Measurements from ENCODE around the gene CKAP5.

DNA sequence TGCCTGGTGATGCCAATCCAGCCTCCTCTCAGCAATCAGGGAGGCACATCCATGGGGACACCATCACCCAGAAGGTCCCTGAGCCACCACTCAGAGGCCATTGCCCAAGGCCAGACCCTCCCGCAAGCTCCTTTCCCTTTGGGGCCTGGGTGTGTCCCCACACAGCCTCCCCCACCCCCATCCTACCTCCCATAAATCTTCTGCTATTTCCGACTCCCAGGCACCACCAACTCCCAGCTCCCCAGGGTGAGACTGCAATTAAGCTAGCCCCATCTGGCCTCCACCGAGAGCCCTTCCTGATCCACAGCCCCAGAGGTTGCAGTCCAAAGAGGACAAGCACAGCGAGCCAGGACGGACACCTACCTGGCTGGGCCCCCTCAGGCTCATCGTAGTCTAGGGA, 152.0 kb downstream of the CKAP5 start:
- no peak for TF ChIP-seq RXRA (IDR thresholded peaks at IDR 0.05; ENCODE audit: borderline replicate concordance, low read depth)
- TF ChIP-seq MEF2A (IDR thresholded peaks at IDR 0.05; ENCODE audit: borderline replicate concordance, low read depth) = no peak
- TF ChIP-seq, protein P1, sequence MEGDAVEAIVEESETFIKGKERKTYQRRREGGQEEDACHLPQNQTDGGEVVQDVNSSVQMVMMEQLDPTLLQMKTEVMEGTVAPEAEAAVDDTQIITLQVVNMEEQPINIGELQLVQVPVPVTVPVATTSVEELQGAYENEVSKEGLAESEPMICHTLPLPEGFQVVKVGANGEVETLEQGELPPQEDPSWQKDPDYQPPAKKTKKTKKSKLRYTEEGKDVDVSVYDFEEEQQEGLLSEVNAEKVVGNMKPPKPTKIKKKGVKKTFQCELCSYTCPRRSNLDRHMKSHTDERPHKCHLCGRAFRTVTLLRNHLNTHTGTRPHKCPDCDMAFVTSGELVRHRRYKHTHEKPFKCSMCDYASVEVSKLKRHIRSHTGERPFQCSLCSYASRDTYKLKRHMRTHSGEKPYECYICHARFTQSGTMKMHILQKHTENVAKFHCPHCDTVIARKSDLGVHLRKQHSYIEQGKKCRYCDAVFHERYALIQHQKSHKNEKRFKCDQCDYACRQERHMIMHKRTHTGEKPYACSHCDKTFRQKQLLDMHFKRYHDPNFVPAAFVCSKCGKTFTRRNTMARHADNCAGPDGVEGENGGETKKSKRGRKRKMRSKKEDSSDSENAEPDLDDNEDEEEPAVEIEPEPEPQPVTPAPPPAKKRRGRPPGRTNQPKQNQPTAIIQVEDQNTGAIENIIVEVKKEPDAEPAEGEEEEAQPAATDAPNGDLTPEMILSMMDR (IDR thresholded peaks at IDR 0.05) = no peak
- TF ChIP-seq RCOR1 (IDR thresholded peaks at IDR 0.05; ENCODE audit: low read length) = no peak
- no peak for TF ChIP-seq FOXM1 (IDR thresholded peaks at IDR 0.05; ENCODE audit: low read depth)

Data from SK-N-SH (cell line).